Measurements from ENCODE around the gene NCOA5.

Gene NCOA5

GRCh38 chr20:46034039-46034438 lies 55.7 kb downstream of the NCOA5 start:
- no peak for DNase-seq

GRCh38 chr20:46031701-46032254 lies 58.0 kb downstream of the NCOA5 start:
- DNase-seq: no peak

GRCh38 chr20:46031014-46031569 lies 58.7 kb downstream of the NCOA5 start:
- DNase-seq: no peak

GRCh38 chr20:46030284-46031013 lies 59.3 kb downstream of the NCOA5 start:
- DNase-seq: no peak

- no peak for DNase-seq
Measured at GRCh38 chr20:46028772-46029371, 60.9 kb downstream of the NCOA5 start, which contains the start of gene SLC12A5. Gene SLC12A5, plus strand, starts transcription at chr20:46029215. Its CDS starts 130 bp downstream, at chr20:46029345.

GRCh38 chr20:46028110-46028509 lies 61.7 kb downstream of the NCOA5 start:
- no peak for DNase-seq

- DNase-seq: peak; percentile 90
Measured at GRCh38 chr20:46027245-46027853, 62.4 kb downstream of the NCOA5 start.

GRCh38 chr20:46025376-46025783 lies 64.4 kb downstream of the NCOA5 start:
- DNase-seq: no peak

- no peak for DNase-seq
Measured at GRCh38 chr20:46023999-46024398, 65.8 kb downstream of the NCOA5 start.

GRCh38 chr20:46023148-46023484 lies 66.6 kb downstream of the NCOA5 start:
- no peak for DNase-seq

- peak; percentile 72 for DNase-seq
Measured at GRCh38 chr20:46022411-46023147, 67.2 kb downstream of the NCOA5 start.

GRCh38 chr20:46021361-46022359 lies 68.1 kb downstream of the NCOA5 start:
- DNase-seq: peak; percentile 60

- DNase-seq: no peak
Measured at GRCh38 chr20:46020555-46020954, 69.2 kb downstream of the NCOA5 start.

- no peak for DNase-seq
Measured at GRCh38 chr20:46018611-46019010, 71.2 kb downstream of the NCOA5 start.

- no peak for DNase-seq
Measured at GRCh38 chr20:46018112-46018511, 71.7 kb downstream of the NCOA5 start.

GRCh38 chr20:46017272-46017671 lies 72.5 kb downstream of the NCOA5 start:
- DNase-seq: no peak

- no peak for DNase-seq
Measured at GRCh38 chr20:46014517-46015396, 75.0 kb downstream of the NCOA5 start.

- peak; percentile 81 for DNase-seq
Measured at GRCh38 chr20:46013829-46014516, 75.8 kb downstream of the NCOA5 start.

- DNase-seq: no peak
Measured at GRCh38 chr20:46013322-46013828, 76.4 kb downstream of the NCOA5 start.

GRCh38 chr20:46012921-46013320 lies 76.8 kb downstream of the NCOA5 start:
- DNase-seq: no peak
